GM23338 (cell line): ENCODE measurements around the gene CTAG2. TPM values are rescaled to one million over a fixed set of nuclear protein-coding genes. Genes with fewer than 3 reads are reported as not detected.

ENCODE experiments used
- ATAC-seq: fragments of 200-7000 bp; cut with Tn5 transposase; 3 replicates; pipeline ENCODE4 v1.9.1; 2020
- DNase-seq: peaks from one replicate; pipeline ENCODE4 v3.0.0-alpha.2; 2015; ENCODE audit warnings: low spot score
- H2AFZ ChIP-seq: fragments of 200-600 bp; sonication (generic); 2 replicates; pipeline ENCODE4 v1.8.0; 2016; ENCODE audit warnings: antibody characterized with exemption, mild to moderate bottlenecking, moderate library complexity
- H3F3A ChIP-seq: fragments of 200-600 bp; sonication (generic); replicated peaks from 2 replicates; pipeline ENCODE4 v1.8.0; 2017; ENCODE audit warnings: antibody characterized with exemption, mixed run types, low read depth
- H3K27ac ChIP-seq: fragments of 200-600 bp; sonication (generic); 2 replicates; pipeline ENCODE4 v1.6.1; 2016; ENCODE audit warnings: low read depth
- H3K27me3 ChIP-seq: fragments of 200-600 bp; sonication (generic); 2 replicates; pipeline ENCODE4 v1.8.0; 2016; ENCODE audit warnings: mild to moderate bottlenecking, mixed run types, moderate library complexity; ENCODE audit not compliant: insufficient read depth
- H3K36me3 ChIP-seq: fragments of 200-600 bp; sonication (generic); 2 replicates; pipeline ENCODE4 v1.8.0; 2016; ENCODE audit warnings: mild to moderate bottlenecking; ENCODE audit not compliant: insufficient read depth
- H3K4me1 ChIP-seq: fragments of 200-600 bp; sonication (generic); 2 replicates; pipeline ENCODE4 v1.8.0; 2016; ENCODE audit warnings: mild to moderate bottlenecking, moderate library complexity; ENCODE audit not compliant: insufficient read depth
- H3K4me2 ChIP-seq: fragments of 200-600 bp; sonication (generic); 2 replicates; pipeline ENCODE4 v1.7.1; 2017; ENCODE audit warnings: mixed run types
- H3K4me3 ChIP-seq: fragments of 200-600 bp; sonication (generic); 2 replicates; pipeline ENCODE4 v1.6.1; 2016; ENCODE audit warnings: mixed run types
- H3K79me2 ChIP-seq: fragments of 200-600 bp; sonication (generic); replicated peaks from 2 replicates; pipeline ENCODE4 v1.8.0; 2017; ENCODE audit warnings: mild to moderate bottlenecking; ENCODE audit not compliant: insufficient read depth
- H3K9me2 ChIP-seq: fragments of 200-600 bp; sonication (generic); 2 replicates; pipeline ENCODE4 v1.8.0; 2017; ENCODE audit not compliant: insufficient read depth
- H4K20me1 ChIP-seq: fragments of 200-600 bp; sonication (generic); replicated peaks from 2 replicates; pipeline ENCODE4 v1.8.0; 2017; ENCODE audit warnings: mild to moderate bottlenecking; ENCODE audit not compliant: insufficient read depth
- H3K27ac Mint-ChIP-seq: 2 replicates; pipeline ENCODE4 v1.8.0; 2020; ENCODE audit warnings: inconsistent platforms, mild to moderate bottlenecking, moderate library complexity, mixed read lengths
- H3K27me3 Mint-ChIP-seq: 3 replicates; pipeline ENCODE4 v1.8.0; 2022; ENCODE audit warnings: low read depth, mild to moderate bottlenecking, moderate library complexity, mixed read lengths, inconsistent platforms; ENCODE audit not compliant: insufficient read depth, poor library complexity
- H3K36me3 Mint-ChIP-seq: 3 replicates; pipeline ENCODE4 v1.8.0; 2021; ENCODE audit warnings: low read depth, mild to moderate bottlenecking, inconsistent platforms, moderate library complexity, mixed read lengths
- H3K4me1 Mint-ChIP-seq: 3 replicates; pipeline ENCODE4 v1.8.0; 2020; ENCODE audit warnings: mild to moderate bottlenecking, inconsistent platforms, mixed read lengths
- H3K4me3 Mint-ChIP-seq: 3 replicates; pipeline ENCODE4 v1.8.0; 2021; ENCODE audit warnings: moderate library complexity, mild to moderate bottlenecking, inconsistent platforms, mixed read lengths
- H3K9me3 Mint-ChIP-seq: 3 replicates; pipeline ENCODE4 v1.8.0; 2020; ENCODE audit warnings: moderate library complexity, mild to moderate bottlenecking, inconsistent platforms, mixed read lengths
- CREB1 ChIP-seq: fragments of 250-450 bp; sonication (Bioruptor Pico); IDR thresholded peaks from 2 replicates; pipeline ENCODE4 v1.5.0; 2020; ENCODE audit warnings: low read depth, mild to moderate bottlenecking, moderate library complexity
- EZH2 ChIP-seq: fragments of 200-600 bp; sonication (generic); IDR thresholded peaks from one replicate; pipeline ENCODE4 v1.8.0; 2017; ENCODE audit warnings: antibody characterized with exemption, mild to moderate bottlenecking, low read depth; ENCODE audit not compliant: unreplicated experiment
- EZH2phosphoT487 ChIP-seq: fragments of 200-600 bp; sonication (generic); IDR thresholded peaks from one replicate; pipeline ENCODE4 v1.8.1; 2018; ENCODE audit warnings: antibody characterized with exemption; ENCODE audit not compliant: unreplicated experiment
- NANOG ChIP-seq: IDR thresholded peaks from 2 replicates; pipeline ENCODE4 v1.6.1; 2016; ENCODE audit warnings: antibody characterized with exemption, borderline replicate concordance
- POLR2AphosphoS5 ChIP-seq: IDR thresholded peaks from 2 replicates; pipeline ENCODE4 v1.6.1; 2016; ENCODE audit warnings: antibody characterized with exemption, low read depth
- STAT1 ChIP-seq: IDR thresholded peaks from one replicate; pipeline ENCODE4 v1.6.1; 2016; ENCODE audit warnings: antibody characterized with exemption; ENCODE audit not compliant: unreplicated experiment
- ZNF114 ChIP-seq: fragments of 250-450 bp; sonication (Bioruptor Pico); IDR thresholded peaks from 2 replicates; pipeline ENCODE4 v1.5.0; 2020; ENCODE audit warnings: mild to moderate bottlenecking, moderate library complexity
- ZNF331 ChIP-seq: fragments of 250-450 bp; sonication (Bioruptor Pico); IDR thresholded peaks from 2 replicates; pipeline ENCODE4 v1.5.0; 2020; ENCODE audit warnings: low read depth, mild to moderate bottlenecking, moderate library complexity
- polyA plus RNA-seq: library from polyadenylated mRNA; unstranded; fragments of >200 nt; fragmentation: Nextera tagmentation; extraction: Ambion mirVana; gene quantifications from 2 replicates; pipeline ENCODE4 v1.2.1, GENCODE V29; 2016
- total RNA-seq: library from RNA; depleted of rRNA; stranded (reverse); fragments of >200 nt; shearing (Covaris generic); gene quantifications from 2 replicates; pipeline ENCODE4 v1.2.3, GENCODE V29; 2014
- TF ChIP-seq, protein P1 (sequence below): IDR thresholded peaks from 2 replicates; pipeline ENCODE4 v1.6.1; 2016; ENCODE audit warnings: antibody characterized with exemption
- TF ChIP-seq, protein P2 (sequence below), 2 experiments: fragments of 200-600 bp in 1 of 2; sonication (generic) in 1 of 2; conservative IDR thresholded peaks; 2 replicates each; pipeline versions ENCODE4 v1.5.1 to v1.6.1; 2016 to 2017; ENCODE audit warnings: antibody characterized with exemption in 2 of 2, low read depth in 2 of 2, mild to moderate bottlenecking in 2 of 2, moderate library complexity in 1 of 2
- TF ChIP-seq, protein P3 (sequence below): IDR thresholded peaks from one replicate; pipeline ENCODE4 v1.6.1; 2018; ENCODE audit warnings: antibody characterized with exemption; ENCODE audit not compliant: unreplicated experiment

CTAG2 gene
- total and polyA plus RNA-seq, 2 experiments from 2014 or later: 0.87 TPM; not detected in 1

DNA sequence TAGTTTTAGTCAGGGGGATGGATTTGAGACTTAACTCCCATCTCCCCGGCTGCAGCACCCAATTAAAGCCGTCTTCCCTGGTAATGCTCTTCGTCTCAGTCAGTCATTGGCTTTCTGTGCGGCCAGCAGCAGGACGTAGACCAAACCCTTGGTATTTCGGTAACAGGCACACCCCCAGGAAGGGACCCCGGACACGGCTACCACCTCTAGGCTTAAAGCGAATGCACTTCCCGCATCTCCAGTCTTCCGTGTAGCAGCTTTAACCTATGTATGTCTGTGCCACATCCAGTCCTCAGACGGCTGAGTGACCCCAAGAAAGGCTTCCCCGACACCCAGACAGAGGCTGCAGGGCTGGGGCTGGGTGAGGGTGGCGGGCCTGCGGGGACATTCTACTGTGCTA lies 1.5 kb upstream of the CTAG2 start:
- no peaks in the 10 kb centered on the region for H3K36me3 Mint-ChIP-seq
- ATAC-seq: no peak
- DNase-seq: no peak
- no peak overlapping the region for H3K4me3 Mint-ChIP-seq
- no peak overlapping the region for H3K27ac Mint-ChIP-seq
- no peaks in the 10 kb centered on the region for H3K4me1 Mint-ChIP-seq
- H3K27me3 Mint-ChIP-seq: peaks cover 3% of the 10 kb centered on the region
- no peaks in the 10 kb centered on the region for H3K9me3 Mint-ChIP-seq
- no peaks in the 10 kb centered on the region for H3K27me3 ChIP-seq
- no peak overlapping the region for H3K4me3 ChIP-seq
- no peaks in the 10 kb centered on the region for H3K36me3 ChIP-seq
- H3K27ac ChIP-seq: no peak overlapping the region
- no peaks in the 10 kb centered on the region for H3K79me2 ChIP-seq
- H3K9me2 ChIP-seq: no peaks in the 10 kb centered on the region
- no peaks in the 10 kb centered on the region for H3K4me1 ChIP-seq
- H3F3A ChIP-seq: no peaks in the 10 kb centered on the region
- no peaks in the 10 kb centered on the region for H4K20me1 ChIP-seq
- TF ChIP-seq, protein P1, sequence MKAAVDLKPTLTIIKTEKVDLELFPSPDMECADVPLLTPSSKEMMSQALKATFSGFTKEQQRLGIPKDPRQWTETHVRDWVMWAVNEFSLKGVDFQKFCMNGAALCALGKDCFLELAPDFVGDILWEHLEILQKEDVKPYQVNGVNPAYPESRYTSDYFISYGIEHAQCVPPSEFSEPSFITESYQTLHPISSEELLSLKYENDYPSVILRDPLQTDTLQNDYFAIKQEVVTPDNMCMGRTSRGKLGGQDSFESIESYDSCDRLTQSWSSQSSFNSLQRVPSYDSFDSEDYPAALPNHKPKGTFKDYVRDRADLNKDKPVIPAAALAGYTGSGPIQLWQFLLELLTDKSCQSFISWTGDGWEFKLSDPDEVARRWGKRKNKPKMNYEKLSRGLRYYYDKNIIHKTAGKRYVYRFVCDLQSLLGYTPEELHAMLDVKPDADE: no peak
- TF ChIP-seq NANOG (no peak), EZH2phosphoT487 (no peak), STAT1 (no peak), ZNF114 (CRISPR knock-in tag) (no peak), EZH2 (no peak), POLR2AphosphoS5 (no peak), ZNF331 (no peak), CREB1 (CRISPR knock-in tag) (no peak)
- TF ChIP-seq, protein P2, sequence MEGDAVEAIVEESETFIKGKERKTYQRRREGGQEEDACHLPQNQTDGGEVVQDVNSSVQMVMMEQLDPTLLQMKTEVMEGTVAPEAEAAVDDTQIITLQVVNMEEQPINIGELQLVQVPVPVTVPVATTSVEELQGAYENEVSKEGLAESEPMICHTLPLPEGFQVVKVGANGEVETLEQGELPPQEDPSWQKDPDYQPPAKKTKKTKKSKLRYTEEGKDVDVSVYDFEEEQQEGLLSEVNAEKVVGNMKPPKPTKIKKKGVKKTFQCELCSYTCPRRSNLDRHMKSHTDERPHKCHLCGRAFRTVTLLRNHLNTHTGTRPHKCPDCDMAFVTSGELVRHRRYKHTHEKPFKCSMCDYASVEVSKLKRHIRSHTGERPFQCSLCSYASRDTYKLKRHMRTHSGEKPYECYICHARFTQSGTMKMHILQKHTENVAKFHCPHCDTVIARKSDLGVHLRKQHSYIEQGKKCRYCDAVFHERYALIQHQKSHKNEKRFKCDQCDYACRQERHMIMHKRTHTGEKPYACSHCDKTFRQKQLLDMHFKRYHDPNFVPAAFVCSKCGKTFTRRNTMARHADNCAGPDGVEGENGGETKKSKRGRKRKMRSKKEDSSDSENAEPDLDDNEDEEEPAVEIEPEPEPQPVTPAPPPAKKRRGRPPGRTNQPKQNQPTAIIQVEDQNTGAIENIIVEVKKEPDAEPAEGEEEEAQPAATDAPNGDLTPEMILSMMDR (conservative IDR thresholded peaks at IDR 0.05; ENCODE audit: low read depth in 2 of 2): no peak
- TF ChIP-seq, protein P3, sequence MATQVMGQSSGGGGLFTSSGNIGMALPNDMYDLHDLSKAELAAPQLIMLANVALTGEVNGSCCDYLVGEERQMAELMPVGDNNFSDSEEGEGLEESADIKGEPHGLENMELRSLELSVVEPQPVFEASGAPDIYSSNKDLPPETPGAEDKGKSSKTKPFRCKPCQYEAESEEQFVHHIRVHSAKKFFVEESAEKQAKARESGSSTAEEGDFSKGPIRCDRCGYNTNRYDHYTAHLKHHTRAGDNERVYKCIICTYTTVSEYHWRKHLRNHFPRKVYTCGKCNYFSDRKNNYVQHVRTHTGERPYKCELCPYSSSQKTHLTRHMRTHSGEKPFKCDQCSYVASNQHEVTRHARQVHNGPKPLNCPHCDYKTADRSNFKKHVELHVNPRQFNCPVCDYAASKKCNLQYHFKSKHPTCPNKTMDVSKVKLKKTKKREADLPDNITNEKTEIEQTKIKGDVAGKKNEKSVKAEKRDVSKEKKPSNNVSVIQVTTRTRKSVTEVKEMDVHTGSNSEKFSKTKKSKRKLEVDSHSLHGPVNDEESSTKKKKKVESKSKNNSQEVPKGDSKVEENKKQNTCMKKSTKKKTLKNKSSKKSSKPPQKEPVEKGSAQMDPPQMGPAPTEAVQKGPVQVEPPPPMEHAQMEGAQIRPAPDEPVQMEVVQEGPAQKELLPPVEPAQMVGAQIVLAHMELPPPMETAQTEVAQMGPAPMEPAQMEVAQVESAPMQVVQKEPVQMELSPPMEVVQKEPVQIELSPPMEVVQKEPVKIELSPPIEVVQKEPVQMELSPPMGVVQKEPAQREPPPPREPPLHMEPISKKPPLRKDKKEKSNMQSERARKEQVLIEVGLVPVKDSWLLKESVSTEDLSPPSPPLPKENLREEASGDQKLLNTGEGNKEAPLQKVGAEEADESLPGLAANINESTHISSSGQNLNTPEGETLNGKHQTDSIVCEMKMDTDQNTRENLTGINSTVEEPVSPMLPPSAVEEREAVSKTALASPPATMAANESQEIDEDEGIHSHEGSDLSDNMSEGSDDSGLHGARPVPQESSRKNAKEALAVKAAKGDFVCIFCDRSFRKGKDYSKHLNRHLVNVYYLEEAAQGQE: no peak
- no peak overlapping the region for H3K4me2 ChIP-seq
- H2AFZ ChIP-seq: no peak overlapping the region
